GM18861 (cell line): ENCODE results near the gene ACHE.
"Not testable (repeated sequence)": the region's sequence is repeated elsewhere in the genome, so short reads cannot be mapped to it uniquely, and the experiment has no call there.

ENCODE experiments used
- ATAC-seq: cut with Tn5 transposase; IDR thresholded peaks from one replicate; pipeline ENCODE4 v1.9.1; 2021; ENCODE audit not compliant: unreplicated experiment

ACHE gene

DNA sequence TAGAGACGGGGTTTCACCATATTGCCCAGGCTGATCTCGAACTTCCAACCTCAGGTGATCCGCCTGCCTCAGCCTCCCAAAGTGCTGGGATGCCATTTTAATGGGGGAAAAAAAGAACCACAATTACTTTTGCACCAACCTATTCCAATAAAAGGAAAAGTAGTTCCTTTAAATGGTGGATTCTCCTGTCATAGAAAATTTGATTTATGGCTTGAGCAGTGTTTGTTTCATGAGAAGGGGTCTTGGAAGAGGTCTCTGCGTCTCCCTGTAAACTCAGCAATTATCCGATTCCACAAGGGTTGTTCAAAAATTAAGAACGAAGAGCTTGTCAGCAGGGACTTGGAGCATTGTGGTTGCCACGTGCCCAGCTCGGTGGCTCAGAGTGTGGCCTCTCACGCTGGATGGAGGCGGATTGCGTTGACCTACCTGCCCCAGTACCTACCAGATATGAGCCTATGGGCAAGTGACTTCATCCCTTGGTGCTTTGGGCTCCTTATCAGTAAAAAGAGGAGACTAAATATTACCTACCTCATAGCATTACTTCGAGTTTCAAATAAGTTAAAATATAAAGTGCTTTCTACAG, 31.3 kb downstream of the ACHE start:
- no peak for ATAC-seq

DNA sequence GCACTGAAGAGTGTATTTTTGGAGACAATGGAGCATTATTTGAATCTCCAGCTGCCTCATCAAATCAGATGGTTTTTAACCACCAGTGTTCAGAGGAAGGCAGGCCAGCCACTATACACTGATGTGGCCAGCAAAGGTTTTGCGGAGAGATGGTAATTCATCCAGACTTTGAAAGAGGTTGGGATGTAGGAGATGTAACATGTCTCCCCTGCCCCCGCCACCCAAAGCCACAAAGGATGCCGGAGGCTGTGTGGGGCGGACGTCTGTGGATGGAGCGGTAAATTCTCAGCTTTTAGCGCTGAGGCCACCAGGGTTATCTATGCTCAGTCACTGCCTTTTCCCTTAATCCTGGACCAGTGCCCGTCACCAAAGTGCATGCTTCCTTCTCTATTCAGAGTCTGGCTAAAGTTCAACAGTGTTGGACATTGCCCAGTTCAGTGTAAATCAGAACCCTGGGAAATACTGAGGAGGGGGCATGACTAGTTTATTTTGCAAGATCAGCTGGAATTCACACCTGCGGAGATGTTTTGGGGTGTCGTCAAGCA, 32.2 kb downstream of the ACHE start:
- ATAC-seq, result no peak

DNA sequence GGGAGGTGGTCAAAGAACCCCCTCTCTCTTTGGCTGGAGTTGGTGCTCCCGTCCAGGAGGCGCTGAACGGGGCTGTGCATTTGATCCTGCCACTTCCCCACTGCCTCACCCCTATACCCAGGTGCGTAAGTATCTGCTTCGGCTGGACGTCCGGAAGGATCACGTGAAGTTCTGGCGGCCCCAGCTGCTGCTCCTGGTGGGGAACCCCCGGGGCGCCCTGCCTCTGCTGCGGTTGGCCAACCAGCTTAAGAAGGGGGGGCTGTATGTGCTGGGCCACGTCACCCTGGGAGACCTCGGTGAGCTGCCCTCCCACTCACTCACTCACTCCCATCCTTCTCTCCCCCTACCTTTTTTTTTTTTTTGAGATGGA, 34.1 kb downstream of the ACHE start:
- ATAC-seq, result no peak

DNA sequence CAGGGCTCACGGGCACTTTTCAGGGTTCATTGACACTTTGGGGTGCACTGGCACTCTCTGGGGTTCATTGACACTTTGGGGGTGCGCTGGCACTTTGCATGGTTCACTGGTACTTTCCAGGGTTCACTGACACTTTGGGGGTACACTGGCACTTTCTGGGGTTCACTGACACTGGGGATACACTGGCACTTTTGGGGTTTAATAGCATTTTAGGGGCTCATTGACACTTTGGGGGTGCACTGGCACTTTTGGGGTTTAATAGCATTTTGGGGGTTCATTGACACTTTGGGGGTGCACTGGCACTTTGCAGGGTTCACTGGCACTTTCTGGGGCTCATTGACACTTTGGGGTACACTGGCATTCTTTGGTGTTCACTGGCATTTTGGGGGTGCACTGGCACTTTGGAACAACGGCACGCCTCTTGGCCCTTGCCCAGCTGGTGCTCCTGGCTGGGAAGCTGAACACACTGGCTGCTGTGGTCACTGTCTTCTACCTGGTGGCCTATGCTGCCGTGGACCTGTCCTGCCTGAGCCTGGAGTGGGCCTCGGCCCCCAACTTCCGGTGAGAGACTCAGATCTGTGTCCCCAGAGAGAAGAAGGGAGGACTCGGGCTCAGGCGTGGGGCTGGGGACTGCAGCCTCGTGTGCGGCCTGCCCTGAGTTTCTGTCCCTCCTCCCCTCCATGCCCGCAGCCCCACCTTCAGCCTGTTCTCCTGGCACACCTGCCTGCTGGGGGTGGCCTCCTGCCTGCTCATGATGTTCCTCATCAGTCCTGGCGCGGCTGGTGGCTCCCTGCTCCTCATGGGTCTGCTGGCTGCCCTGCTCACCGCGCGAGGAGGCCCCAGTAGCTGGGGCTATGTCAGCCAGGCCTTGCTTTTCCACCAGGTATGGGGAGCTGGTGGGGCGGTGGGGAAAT, 34.7 kb downstream of the ACHE start:
- no peak for ATAC-seq

DNA sequence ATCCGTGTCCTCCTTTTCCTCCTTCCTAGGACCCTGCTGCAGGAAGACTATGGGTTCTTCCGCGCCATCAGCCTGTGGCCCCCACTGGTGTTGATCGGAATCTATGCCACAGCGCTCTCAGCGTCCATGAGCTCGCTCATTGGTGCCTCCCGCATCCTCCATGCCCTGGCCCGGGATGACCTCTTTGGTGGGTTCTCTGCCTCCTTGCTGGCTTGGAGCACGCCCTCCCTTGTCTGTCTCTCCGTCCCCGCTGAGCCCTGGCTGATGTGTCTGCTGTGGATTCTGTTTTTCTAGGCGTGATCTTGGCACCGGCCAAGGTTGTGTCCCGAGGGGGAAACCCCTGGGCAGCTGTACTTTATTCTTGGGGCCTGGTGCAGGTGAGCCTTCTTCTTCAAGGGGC, 35.8 kb downstream of the ACHE start:
- no peak for ATAC-seq

DNA sequence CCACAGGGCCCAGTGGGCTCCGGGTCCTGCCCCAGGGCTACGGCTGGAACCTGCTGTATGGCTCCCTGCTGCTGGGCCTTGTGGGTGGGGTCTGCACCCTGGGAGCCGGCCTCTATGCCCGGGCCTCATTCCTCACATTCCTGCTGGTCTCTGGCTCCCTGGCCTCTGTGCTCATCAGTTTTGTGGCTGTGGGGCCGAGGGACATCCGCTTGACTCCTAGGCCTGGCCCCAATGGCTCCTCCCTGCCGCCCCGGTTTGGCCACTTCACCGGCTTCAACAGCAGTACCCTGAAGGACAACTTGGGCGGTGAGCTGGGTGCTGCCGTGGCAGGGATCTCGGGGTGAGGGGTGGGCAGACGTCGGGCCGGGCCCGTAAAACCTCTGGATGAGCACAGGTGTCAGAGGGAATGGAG, 38.8 kb downstream of the ACHE start:
- no peak for ATAC-seq

DNA sequence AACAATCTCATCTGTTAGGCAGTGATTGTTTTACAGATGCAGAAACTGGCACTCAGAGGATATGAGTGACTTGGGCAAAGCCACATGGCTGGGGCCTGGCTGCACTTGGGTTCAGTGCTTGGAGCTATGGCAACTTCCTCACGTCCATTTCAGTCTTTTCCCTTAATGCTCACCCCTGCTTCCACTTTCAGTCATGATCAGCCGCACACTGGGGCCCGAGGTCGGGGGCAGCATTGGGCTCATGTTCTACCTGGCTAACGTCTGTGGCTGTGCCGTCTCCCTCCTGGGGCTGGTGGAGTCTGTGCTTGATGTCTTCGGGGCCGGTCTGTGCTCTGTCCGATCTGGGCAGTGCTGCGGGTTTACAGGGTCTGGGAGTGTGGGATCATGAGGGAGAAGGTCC, 40.2 kb downstream of the ACHE start:
- ATAC-seq, result no peak

DNA sequence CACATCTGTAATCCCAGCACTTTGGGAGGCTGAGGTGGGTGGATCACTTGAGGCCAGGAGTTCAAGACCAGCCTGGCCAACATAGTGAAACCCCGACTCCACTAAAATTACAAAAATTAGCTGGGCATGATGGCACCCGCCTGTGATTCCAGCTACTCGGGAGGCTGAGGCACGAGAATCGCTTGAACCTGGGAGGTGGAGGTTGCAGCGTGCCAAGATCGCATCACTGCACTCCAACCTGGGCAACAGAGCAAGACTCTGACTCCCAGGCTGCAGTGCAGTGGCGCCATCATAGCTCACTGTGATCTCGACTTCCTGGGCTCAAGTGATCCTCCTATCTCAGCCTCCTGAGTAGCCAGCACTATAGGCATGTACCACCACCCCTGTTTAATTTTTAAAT, 40.8 kb downstream of the ACHE start:
- not testable (repeated sequence) for ATAC-seq

DNA sequence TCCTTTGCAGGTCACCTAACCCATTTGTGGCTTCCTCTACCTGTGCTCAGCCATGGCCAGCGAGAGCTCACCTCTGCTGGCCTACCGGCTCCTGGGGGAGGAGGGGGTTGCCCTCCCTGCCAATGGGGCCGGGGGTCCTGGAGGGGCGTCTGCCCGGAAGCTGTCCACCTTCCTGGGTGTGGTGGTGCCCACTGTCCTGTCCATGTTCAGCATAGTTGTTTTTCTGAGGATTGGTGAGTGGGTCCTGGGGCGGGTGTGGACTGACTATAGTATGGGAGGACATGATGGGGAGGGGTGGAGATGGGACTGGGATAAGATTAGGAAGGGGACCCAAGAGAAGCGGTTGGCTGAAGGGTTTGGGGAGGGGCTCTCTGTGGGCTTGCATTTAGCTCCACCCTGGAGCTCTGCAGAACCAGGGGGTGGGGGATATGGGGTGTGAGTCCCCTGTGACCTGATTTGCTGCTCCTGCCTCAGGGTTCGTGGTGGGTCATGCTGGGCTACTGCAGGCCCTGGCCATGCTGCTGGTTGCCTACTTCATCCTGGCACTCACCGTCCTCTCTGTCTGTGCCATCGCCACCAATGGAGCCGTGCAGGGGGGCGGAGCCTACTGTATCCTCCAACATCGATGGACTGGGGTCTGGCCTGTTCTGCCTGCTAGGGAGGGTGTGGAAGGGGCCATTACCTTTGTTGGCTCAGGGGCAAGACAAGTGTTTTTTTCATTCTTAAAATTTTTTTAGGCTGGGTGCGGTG, 41.4 kb downstream of the ACHE start:
- ATAC-seq, result no peak

DNA sequence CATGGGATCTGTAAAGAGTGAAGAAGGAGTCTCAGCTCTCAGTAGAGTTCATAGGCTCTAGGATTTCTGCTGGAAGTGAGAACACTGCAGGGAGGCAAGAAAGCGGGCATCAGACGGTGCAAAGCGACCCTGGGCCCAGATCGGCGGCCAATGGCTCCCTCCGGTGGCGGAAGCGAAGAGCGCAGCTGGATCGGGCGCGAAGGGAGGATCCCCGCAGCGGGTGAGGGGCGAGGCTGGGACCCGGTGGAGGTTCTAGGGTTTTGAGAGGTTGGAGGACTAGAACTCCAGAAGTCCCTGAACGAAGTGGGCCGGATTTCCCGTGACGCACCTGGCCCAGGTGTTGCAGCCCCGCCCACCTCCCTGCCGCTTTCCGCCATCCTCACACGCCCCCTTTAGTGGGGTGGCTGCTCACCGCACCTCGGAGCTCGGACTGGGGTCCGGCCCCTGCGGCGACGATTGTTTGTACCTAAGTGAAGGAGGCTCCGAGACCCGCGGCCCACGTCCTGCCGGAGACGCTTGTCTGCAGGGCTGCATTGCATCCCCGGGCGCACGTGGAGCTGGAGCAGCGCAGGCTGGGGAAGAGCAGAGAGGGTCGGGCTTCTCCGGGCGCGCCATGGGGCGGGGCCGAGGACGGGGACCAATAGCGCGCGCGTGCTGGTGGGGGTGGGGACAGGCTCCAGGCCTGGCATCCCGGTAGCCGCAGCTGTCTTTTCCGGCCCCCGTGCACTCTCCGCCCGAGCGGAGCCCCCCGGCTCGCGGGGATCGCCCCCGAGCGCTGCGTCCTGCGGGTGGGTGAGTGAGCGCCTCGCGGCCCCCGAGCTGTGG, 43.4 kb downstream of the ACHE start, which contains the start of gene SLC12A9:
TSS of gene SLC12A9 (plus strand) at position 666 of the 825 bp plus-strand sequence. CDS start 1,485 bp downstream, outside the sequence.
- ATAC-seq, result peak; percentile 84

DNA sequence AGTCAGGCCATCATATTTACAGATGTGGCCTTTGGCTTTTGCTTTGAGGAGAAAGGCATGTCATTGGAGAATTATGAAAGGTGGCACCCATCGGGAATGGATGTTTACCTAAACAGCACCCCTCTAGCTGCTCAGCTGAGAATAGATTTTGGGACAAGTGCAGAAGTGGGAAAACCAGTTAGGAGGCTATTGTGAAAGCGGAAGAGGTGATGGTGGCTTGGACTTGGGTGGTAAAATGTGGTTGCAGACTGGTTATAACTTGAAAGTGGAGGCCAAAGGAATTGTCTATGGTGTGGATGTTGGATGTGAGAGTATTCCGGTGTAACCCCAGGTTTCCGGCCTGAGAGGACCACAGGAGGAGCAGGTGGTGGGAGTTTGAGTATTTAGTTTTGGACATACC, 48.3 kb downstream of the ACHE start:
- ATAC-seq, result no peak

DNA sequence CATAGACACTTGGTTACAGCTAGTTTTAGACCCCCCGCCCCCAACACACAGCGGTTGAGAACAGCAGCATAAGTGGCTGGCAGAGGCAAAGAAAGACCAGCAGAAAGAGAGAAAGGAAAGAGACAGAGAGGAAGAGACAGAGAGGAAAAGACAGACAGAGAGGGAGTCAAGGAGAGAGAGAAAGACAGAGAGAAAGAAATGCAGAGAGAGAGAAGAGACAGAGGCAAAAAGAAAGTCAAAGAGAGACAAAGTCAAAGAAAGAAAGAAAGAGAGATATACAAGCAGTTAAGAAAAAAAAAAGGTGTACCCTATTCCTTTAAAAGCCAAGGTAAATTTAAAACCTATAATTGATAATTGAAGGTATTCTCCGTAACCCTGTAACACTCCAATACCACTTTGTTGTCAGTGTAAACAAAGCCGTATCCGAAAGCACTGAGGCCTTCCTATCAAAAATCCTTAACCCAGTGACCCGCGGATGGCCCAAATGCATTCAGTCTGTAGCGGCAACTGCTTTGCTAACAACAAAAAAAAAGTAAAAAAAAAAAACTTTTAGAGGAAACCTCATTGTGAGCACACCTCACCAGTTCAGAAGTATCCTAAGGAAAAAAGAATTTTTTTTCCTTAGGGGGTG, 55.1 kb downstream of the ACHE start:
- ATAC-seq, result no peak
